ENCODE results near the gene YOD1. TPM values are rescaled to one million over a fixed set of nuclear protein-coding genes. Genes with fewer than 3 reads are reported as not detected.

Gene YOD1
- total and polyA plus RNA-seq, 4 donors = 3.4 to 34.4 (median 5.4) TPM

DNA sequence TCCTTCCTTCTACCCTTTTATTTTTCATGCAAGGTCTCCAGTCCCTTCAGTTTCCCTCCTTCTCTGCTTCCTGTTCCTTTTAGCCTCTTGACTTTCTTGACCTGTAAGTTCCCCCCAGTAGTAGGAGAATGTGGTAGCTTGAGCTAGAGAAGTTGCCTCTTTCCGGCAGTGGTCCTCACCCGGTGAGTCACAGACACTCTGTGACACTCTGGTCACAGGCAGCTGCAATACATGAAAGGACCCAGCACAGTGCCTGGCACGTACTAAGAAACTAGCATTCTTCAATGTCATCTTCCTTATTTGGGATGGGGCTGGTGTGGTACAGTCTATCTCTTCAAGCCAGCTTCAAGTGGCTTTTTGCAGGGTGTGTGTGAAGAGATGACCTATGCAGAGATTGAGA, 18.1 kb upstream of the YOD1 start:
- H3K36me3 ChIP-seq (ENCODE audit: control insufficient read depth in 4 of 4, insufficient read depth in 4 of 4, low read length in 4 of 4) = peaks cover 9 to 19% (median 13%) of the 10 kb centered on the region in 4 donors
- H3K9me3 ChIP-seq (ENCODE audit: control insufficient read depth in 4 of 4, insufficient read depth in 3 of 4, low read length in 3 of 4) = no peaks in the 10 kb centered on the region
- peak; percentile 17 for ATAC-seq (ENCODE audit: insufficient read depth, low FRiP score)
- TF ChIP-seq CTCF (IDR thresholded peaks at IDR 0.05; ENCODE audit: control extremely low read depth, extremely low read depth) = no peak
- H3K4me3 ChIP-seq = no peak overlapping the region
- H3K4me1 ChIP-seq (ENCODE audit: control insufficient read depth in 5 of 5, insufficient read depth in 5 of 5, low read length in 5 of 5) = peaks cover 0 to 11% (median 4%) of the 10 kb centered on the region in 5 donors
- 38 to 68% methylated on average over 3 of the region's 3 CpGs for WGBS, 2 donors
- no peak for DNase-seq
- no peak overlapping the region for H3K9ac ChIP-seq (ENCODE audit: insufficient read depth in 1 of 2, low read length in 2 of 2)
- no peaks in the 10 kb centered on the region for H3K27me3 ChIP-seq (ENCODE audit: control insufficient read depth in 3 of 3, insufficient read depth in 3 of 3, low read length in 2 of 3)
- H3K27ac ChIP-seq (ENCODE audit: low read depth in 1 of 2, low read length in 1 of 2) = peak overlapping the region in 1 of 2 donors; percentile 62

DNA sequence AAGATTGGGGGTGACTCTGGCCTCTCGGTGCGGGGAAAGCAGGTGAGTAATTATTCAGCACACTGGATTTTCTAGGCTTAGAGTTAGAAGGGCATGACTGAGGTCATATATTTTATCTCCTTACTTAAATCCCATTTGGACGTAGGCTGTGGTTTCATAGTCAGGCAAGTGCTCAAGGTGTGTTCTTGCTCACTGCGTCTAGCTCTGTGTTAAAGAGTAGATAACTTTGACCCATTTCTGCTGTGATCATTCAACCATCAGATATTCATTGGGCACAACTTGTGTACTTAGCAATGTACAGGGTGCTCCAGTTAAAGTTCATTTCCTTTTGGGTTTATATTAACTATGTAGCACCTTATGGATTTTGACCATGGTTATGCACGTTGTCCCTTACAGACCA, 16.7 kb upstream of the YOD1 start:
- Histone ChIP-seq H3K9ac (ENCODE audit: insufficient read depth in 1 of 2, low read length in 2 of 2) (no peak overlapping the region), H3K4me3 (no peak overlapping the region), H3K27me3 (ENCODE audit: control insufficient read depth in 3 of 3, insufficient read depth in 3 of 3, low read length in 2 of 3) (no peaks in the 10 kb centered on the region), H3K9me3 (ENCODE audit: control insufficient read depth in 4 of 4, insufficient read depth in 3 of 4, low read length in 3 of 4) (no peaks in the 10 kb centered on the region), H3K27ac (ENCODE audit: low read depth in 1 of 2, low read length in 1 of 2) (peak overlapping the region in 1 of 2 donors; percentile 62), H3K4me1 (ENCODE audit: control insufficient read depth in 5 of 5, insufficient read depth in 5 of 5, low read length in 5 of 5) (peaks cover 0 to 7% (median 5%) of the 10 kb centered on the region in 5 donors), H3K36me3 (ENCODE audit: control insufficient read depth in 4 of 4, insufficient read depth in 4 of 4, low read length in 4 of 4) (peaks cover 12 to 27% (median 19%) of the 10 kb centered on the region in 4 donors)
- TF ChIP-seq CTCF (IDR thresholded peaks at IDR 0.05; ENCODE audit: control extremely low read depth, extremely low read depth) = no peak
- no peak for ATAC-seq (ENCODE audit: insufficient read depth, low FRiP score)
- 82 to 83% methylated on average over 5 of the region's 5 CpGs for WGBS, 2 donors
- DNase-seq = no peak

DNA sequence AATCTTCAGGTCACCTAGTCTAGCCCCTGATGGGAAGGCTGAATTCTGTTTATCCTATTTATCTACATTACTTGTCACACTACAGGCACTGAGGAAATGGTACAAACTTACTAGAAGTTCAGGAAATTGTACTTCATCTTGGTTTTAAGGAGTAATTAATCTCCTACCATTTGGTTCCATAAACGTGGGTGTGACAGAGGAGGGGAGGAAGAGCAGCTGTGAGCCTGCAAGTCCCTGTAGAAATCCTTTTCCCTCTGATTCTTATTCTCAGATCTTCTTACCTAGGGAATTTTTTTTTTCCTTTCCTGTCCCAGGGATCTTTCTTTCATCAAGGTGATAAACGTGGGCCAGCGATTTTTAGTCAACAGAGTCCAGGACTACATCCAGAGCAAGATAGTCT, 16.2 kb upstream of the YOD1 start:
- DNase-seq (no peak), ATAC-seq (ENCODE audit: insufficient read depth, low FRiP score) (no peak)
- TF ChIP-seq CTCF (IDR thresholded peaks at IDR 0.05; ENCODE audit: control extremely low read depth, extremely low read depth) = no peak
- Histone ChIP-seq H3K4me1 (ENCODE audit: control insufficient read depth in 5 of 5, insufficient read depth in 5 of 5, low read length in 5 of 5) (peaks cover 0 to 7% (median 5%) of the 10 kb centered on the region in 5 donors), H3K4me3 (no peak overlapping the region), H3K9ac (ENCODE audit: insufficient read depth in 1 of 2, low read length in 2 of 2) (no peak overlapping the region), H3K9me3 (ENCODE audit: control insufficient read depth in 4 of 4, insufficient read depth in 3 of 4, low read length in 3 of 4) (no peaks in the 10 kb centered on the region), H3K27me3 (ENCODE audit: control insufficient read depth in 3 of 3, insufficient read depth in 3 of 3, low read length in 2 of 3) (no peaks in the 10 kb centered on the region), H3K27ac (ENCODE audit: low read depth in 1 of 2, low read length in 1 of 2) (peak overlapping the region in 1 of 2 donors; percentile 21), H3K36me3 (ENCODE audit: control insufficient read depth in 4 of 4, insufficient read depth in 4 of 4, low read length in 4 of 4) (peaks cover 12 to 29% (median 23%) of the 10 kb centered on the region in 4 donors)
- WGBS, 2 donors = 56 to 60% methylated on average over 3 of the region's 3 CpGs

- Histone ChIP-seq H3K27ac (ENCODE audit: low read depth in 1 of 2, low read length in 1 of 2) (peak overlapping the region; percentile 62 to 76), H3K9ac (ENCODE audit: insufficient read depth in 1 of 2, low read length in 2 of 2) (no peak overlapping the region), H3K9me3 (ENCODE audit: control insufficient read depth in 4 of 4, insufficient read depth in 3 of 4, low read length in 3 of 4) (no peaks in the 10 kb centered on the region), H3K36me3 (ENCODE audit: control insufficient read depth in 4 of 4, insufficient read depth in 4 of 4, low read length in 4 of 4) (peaks cover 8 to 27% (median 22%) of the 10 kb centered on the region in 4 donors), H3K4me1 (ENCODE audit: control insufficient read depth in 5 of 5, insufficient read depth in 5 of 5, low read length in 5 of 5) (peaks cover 0 to 5% (median 2%) of the 10 kb centered on the region in 5 donors), H3K27me3 (ENCODE audit: control insufficient read depth in 3 of 3, insufficient read depth in 3 of 3, low read length in 2 of 3) (no peaks in the 10 kb centered on the region), H3K4me3 (no peak overlapping the region)
- DNase-seq (peak; percentile 49 to 67 (median 55)), ATAC-seq (ENCODE audit: insufficient read depth, low FRiP score) (peak; percentile 10)
- 79 to 92% methylated on average over 8 of the region's 8 CpGs for WGBS, 2 donors
- TF ChIP-seq CTCF (IDR thresholded peaks at IDR 0.05; ENCODE audit: control extremely low read depth, extremely low read depth) = no peak
Measured at GRCh38 chr1:207064561-207064960, 13.6 kb upstream of the YOD1 start.

All from lung (tissue), 12 donors.